OCI-LY1 (cell line): ENCODE results near the gene BSG.

Experiments used
- H2AFZ ChIP-seq: fragments of 200-600 bp; sonication (generic), shearing (Covaris generic); 2 replicates; pipeline ENCODE4 v1.6.0; 2014; ENCODE audit warnings: antibody characterized with exemption, mild to moderate bottlenecking, low read length
- H3F3A ChIP-seq: fragments of 200-600 bp; sonication (generic), shearing (Covaris generic); 2 replicates; pipeline ENCODE4 v1.6.0; 2014; ENCODE audit warnings: mild to moderate bottlenecking, antibody characterized with exemption, low read length, moderate library complexity; ENCODE audit not compliant: insufficient read depth
- H3K27ac ChIP-seq: fragments of 200-600 bp; sonication (generic); 2 replicates; pipeline ENCODE4 v1.5.1; 2014; ENCODE audit warnings: low read length, mixed run types, mild to moderate bottlenecking, low read depth; ENCODE audit not compliant: poor library complexity, severe bottlenecking
- H3K27me3 ChIP-seq: fragments of 200-600 bp; sonication (generic); 2 replicates; pipeline ENCODE4 v1.6.0; 2014; ENCODE audit warnings: antibody characterized with exemption, mild to moderate bottlenecking, low read length, moderate library complexity; ENCODE audit not compliant: insufficient read depth
- H3K36me3 ChIP-seq: fragments of 200-600 bp; sonication (generic); 2 replicates; pipeline ENCODE4 v1.6.1; 2014; ENCODE audit warnings: mild to moderate bottlenecking, antibody characterized with exemption, low read length, moderate library complexity, mixed read lengths; ENCODE audit not compliant: insufficient read depth
- H3K4me1 ChIP-seq: fragments of 200-600 bp; sonication (generic); 2 replicates; pipeline ENCODE4 v1.5.1; 2014; ENCODE audit warnings: mild to moderate bottlenecking, low read length, moderate library complexity; ENCODE audit not compliant: insufficient read depth, severe bottlenecking
- H3K4me2 ChIP-seq: fragments of 200-600 bp; sonication (generic), shearing (Covaris generic); 2 replicates; pipeline ENCODE4 v1.6.1; 2014; ENCODE audit warnings: low read length
- H3K4me3 ChIP-seq: fragments of 200-600 bp; sonication (generic); 2 replicates; pipeline ENCODE4 v1.5.1; 2014; ENCODE audit warnings: low read length, low read depth, mild to moderate bottlenecking, mixed read lengths; ENCODE audit not compliant: poor library complexity, severe bottlenecking
- H3K79me2 ChIP-seq: fragments of 200-600 bp; shearing (Covaris generic); 2 replicates; pipeline ENCODE4 v1.6.1; 2016; ENCODE audit warnings: mixed run types, low read length, mixed read lengths; ENCODE audit not compliant: insufficient read depth
- H3K9ac ChIP-seq: fragments of 200-600 bp; sonication (generic), shearing (Covaris generic); 2 replicates; pipeline ENCODE4 v1.6.1; 2014; ENCODE audit warnings: mild to moderate bottlenecking, low read length, mixed read lengths
- H3K9me2 ChIP-seq: fragments of 200-600 bp; sonication (generic), shearing (Covaris generic); 2 replicates; pipeline ENCODE4 v1.6.1; 2014; ENCODE audit warnings: low read depth, mild to moderate bottlenecking, low read length, mixed read lengths
- H3K9me3 ChIP-seq: fragments of 200-600 bp; shearing (Covaris generic); 2 replicates; pipeline ENCODE4 v1.6.1; 2014; ENCODE audit warnings: low read length, mixed read lengths
- H4K20me1 ChIP-seq: fragments of 200-600 bp; sonication (generic), shearing (Covaris generic); 2 replicates; pipeline ENCODE4 v1.6.0; 2016; ENCODE audit warnings: mild to moderate bottlenecking, low read length; ENCODE audit not compliant: insufficient read depth
- CTCF ChIP-seq: fragments of 200-600 bp; sonication (generic), shearing (Covaris generic); IDR thresholded peaks from 2 replicates; pipeline ENCODE4 v1.5.1; 2017; ENCODE audit warnings: mild to moderate bottlenecking, antibody characterized with exemption, low read length, moderate library complexity, mixed read lengths
- EZH2 ChIP-seq: fragments of 200-600 bp; sonication (generic), shearing (Covaris generic); IDR thresholded peaks from 2 replicates; pipeline ENCODE4 v1.8.0; 2017; ENCODE audit warnings: borderline replicate concordance, mixed run types, mild to moderate bottlenecking, antibody characterized with exemption, low read length, moderate library complexity, mixed read lengths

The BSG gene

GRCh38 chr19:577439-578392 lies 5.3 kb downstream of the BSG start:
- H3K79me2 ChIP-seq, result peaks cover 39% of the 10 kb centered on the region
- H2AFZ ChIP-seq, result no peak overlapping the region
- H3K4me3 ChIP-seq, result no peak overlapping the region
- H3K9me2 ChIP-seq, result no peaks in the 10 kb centered on the region
- H3F3A ChIP-seq, result no peaks in the 10 kb centered on the region
- no peaks in the 10 kb centered on the region for H4K20me1 ChIP-seq
- no peak overlapping the region for H3K9ac ChIP-seq
- H3K4me1 ChIP-seq, result peaks cover 21% of the 10 kb centered on the region
- TF ChIP-seq EZH2 (no peak), CTCF (no peak)
- H3K4me2 ChIP-seq, result no peak overlapping the region
- no peaks in the 10 kb centered on the region for H3K9me3 ChIP-seq
- peaks cover 36% of the 10 kb centered on the region for H3K36me3 ChIP-seq
- no peak overlapping the region for H3K27ac ChIP-seq
- no peaks in the 10 kb centered on the region for H3K27me3 ChIP-seq

- TF ChIP-seq CTCF (no peak), EZH2 (no peak)
- Histone ChIP-seq H3K4me3 (no peak overlapping the region), H3K4me1 (peaks cover 11% of the 10 kb centered on the region), H3K27me3 (no peaks in the 10 kb centered on the region), H3K27ac (no peak overlapping the region), H3K4me2 (no peak overlapping the region), H3K36me3 (peaks cover 45% of the 10 kb centered on the region), H3K9ac (no peak overlapping the region), H4K20me1 (no peaks in the 10 kb centered on the region), H3K9me3 (no peaks in the 10 kb centered on the region), H2AFZ (no peak overlapping the region), H3K79me2 (peaks cover 27% of the 10 kb centered on the region; the same call in 1 of the 2 replicates), H3K9me2 (no peaks in the 10 kb centered on the region), H3F3A (no peaks in the 10 kb centered on the region)
These were observed 6.9 kb downstream of the BSG start for GRCh38 chr19:579111-579841.

- no peak overlapping the region for H3K27ac ChIP-seq
- no peaks in the 10 kb centered on the region for H3F3A ChIP-seq
- H3K27me3 ChIP-seq, result no peaks in the 10 kb centered on the region
- TF ChIP-seq EZH2 (no peak), CTCF (no peak)
- H3K9me2 ChIP-seq, result no peaks in the 10 kb centered on the region
- no peak overlapping the region for H2AFZ ChIP-seq
- peaks cover 6% of the 10 kb centered on the region for H3K4me1 ChIP-seq
- no peaks in the 10 kb centered on the region for H3K9me3 ChIP-seq
- H4K20me1 ChIP-seq, result no peaks in the 10 kb centered on the region
- no peak overlapping the region for H3K4me2 ChIP-seq
- no peak overlapping the region for H3K4me3 ChIP-seq
- peaks cover 45% of the 10 kb centered on the region for H3K36me3 ChIP-seq
- no peak overlapping the region for H3K9ac ChIP-seq
- H3K79me2 ChIP-seq, result peaks cover 22% of the 10 kb centered on the region; the same call in 1 of the 2 replicates
These were observed 7.4 kb downstream of the BSG start for GRCh38 chr19:579842-580155.
